Activated B cell treated with CpG ODN at 0.5 μM for 24 hours (primary cell): Measurements from ENCODE around the gene MRPS34. TPM values are rescaled to one million over a fixed set of nuclear protein-coding genes. Genes with fewer than 3 reads are reported as not detected.

Experiments
- ATAC-seq: fragments of 200-7000 bp; cut with Tn5 transposase; one replicate; pipeline ENCODE4 v1.10.0; 2021; ENCODE audit warnings: low read depth, mild to moderate bottlenecking, moderate library complexity
- CTCF ChIA-PET: fragments of 350-600 bp; sonication (Branson Sonifier 250); formaldehyde crosslinking; loops from one replicate; lab custom pipeline; 2021; ENCODE audit warnings: antibody characterized with exemption; lab: Charles Lee
- POLR2A ChIA-PET: fragments of 350-600 bp; sonication (Branson Sonifier 250); formaldehyde crosslinking; loops from one replicate; lab custom pipeline; 2021; ENCODE audit warnings: antibody characterized with exemption; lab: Charles Lee
- DNase-seq: peaks from one replicate; pipeline ENCODE4 v3.0.0; 2022
- H3K27ac Mint-ChIP-seq: one replicate; pipeline ENCODE4 v1.8.0; 2020; ENCODE audit warnings: mixed read lengths
- H3K27me3 Mint-ChIP-seq: one replicate; pipeline ENCODE4 v1.8.0; 2021; ENCODE audit warnings: mixed read lengths
- H3K36me3 Mint-ChIP-seq: one replicate; pipeline ENCODE4 v1.8.0; 2021; ENCODE audit warnings: low read depth, mixed read lengths
- H3K4me1 Mint-ChIP-seq: one replicate; pipeline ENCODE4 v1.8.0; 2021; ENCODE audit warnings: mixed read lengths
- H3K4me3 Mint-ChIP-seq: one replicate; pipeline ENCODE4 v1.8.0; 2020; ENCODE audit warnings: mild to moderate bottlenecking, mixed read lengths
- H3K9me3 Mint-ChIP-seq: one replicate; pipeline ENCODE4 v1.8.0; 2020; ENCODE audit warnings: mixed read lengths
- intact Hi-C: fragments of 100-400 bp; cut with micrococcal nuclease; formaldehyde crosslinking; loops from one replicate; pipeline ENCODE4 v1.15.1; 2024
- total RNA-seq: library from RNA; stranded (reverse); gene quantifications from 2 replicates; pipeline ENCODE4 v1.2.3, GENCODE V29; 2022
- TF ChIP-seq, protein P1 (sequence below): fragments of 200-600 bp; IDR thresholded peaks from one replicate; pipeline ENCODE4 v1.8.0; 2022; ENCODE audit warnings: antibody characterized with exemption, mild to moderate bottlenecking

The MRPS34 gene
- total RNA-seq, 1 donor from 2014 or later: 60.9 TPM

DNA sequence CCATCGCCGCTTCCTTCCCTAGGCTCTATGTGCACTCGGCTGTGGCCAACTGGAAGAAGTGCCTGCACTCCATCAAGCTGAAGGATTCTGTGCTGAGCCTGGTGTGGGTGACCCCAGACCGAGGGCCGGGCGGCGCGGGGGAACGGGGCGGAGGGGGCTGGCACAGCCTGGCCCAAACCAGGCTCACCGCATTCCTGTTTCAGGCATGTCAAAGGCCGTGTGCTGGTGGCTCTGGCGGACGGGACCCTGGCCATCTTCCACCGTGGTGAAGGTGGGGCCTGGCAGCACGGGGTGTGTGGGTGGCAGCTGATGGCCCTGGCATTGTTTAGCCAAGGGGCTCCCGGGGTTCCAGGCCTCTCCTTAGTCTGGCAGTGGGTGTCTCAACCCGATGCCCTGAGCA, 6.2 kb downstream of the MRPS34 start:
- CTCF ChIA-PET: no interaction called here
- TF ChIP-seq, protein P1, sequence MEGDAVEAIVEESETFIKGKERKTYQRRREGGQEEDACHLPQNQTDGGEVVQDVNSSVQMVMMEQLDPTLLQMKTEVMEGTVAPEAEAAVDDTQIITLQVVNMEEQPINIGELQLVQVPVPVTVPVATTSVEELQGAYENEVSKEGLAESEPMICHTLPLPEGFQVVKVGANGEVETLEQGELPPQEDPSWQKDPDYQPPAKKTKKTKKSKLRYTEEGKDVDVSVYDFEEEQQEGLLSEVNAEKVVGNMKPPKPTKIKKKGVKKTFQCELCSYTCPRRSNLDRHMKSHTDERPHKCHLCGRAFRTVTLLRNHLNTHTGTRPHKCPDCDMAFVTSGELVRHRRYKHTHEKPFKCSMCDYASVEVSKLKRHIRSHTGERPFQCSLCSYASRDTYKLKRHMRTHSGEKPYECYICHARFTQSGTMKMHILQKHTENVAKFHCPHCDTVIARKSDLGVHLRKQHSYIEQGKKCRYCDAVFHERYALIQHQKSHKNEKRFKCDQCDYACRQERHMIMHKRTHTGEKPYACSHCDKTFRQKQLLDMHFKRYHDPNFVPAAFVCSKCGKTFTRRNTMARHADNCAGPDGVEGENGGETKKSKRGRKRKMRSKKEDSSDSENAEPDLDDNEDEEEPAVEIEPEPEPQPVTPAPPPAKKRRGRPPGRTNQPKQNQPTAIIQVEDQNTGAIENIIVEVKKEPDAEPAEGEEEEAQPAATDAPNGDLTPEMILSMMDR: no peak
- intact Hi-C loops: no loop called here
- H3K36me3 Mint-ChIP-seq: peaks cover 54% of the 10 kb centered on the region
- H3K4me1 Mint-ChIP-seq: peaks cover 9% of the 10 kb centered on the region
- no peaks in the 10 kb centered on the region for H3K9me3 Mint-ChIP-seq
- H3K27ac Mint-ChIP-seq: no peak overlapping the region
- no peaks in the 10 kb centered on the region for H3K27me3 Mint-ChIP-seq
- DNase-seq (no peak), ATAC-seq (no peak)
- POLR2A ChIA-PET: no interaction called here
- H3K4me3 Mint-ChIP-seq: no peak overlapping the region

DNA sequence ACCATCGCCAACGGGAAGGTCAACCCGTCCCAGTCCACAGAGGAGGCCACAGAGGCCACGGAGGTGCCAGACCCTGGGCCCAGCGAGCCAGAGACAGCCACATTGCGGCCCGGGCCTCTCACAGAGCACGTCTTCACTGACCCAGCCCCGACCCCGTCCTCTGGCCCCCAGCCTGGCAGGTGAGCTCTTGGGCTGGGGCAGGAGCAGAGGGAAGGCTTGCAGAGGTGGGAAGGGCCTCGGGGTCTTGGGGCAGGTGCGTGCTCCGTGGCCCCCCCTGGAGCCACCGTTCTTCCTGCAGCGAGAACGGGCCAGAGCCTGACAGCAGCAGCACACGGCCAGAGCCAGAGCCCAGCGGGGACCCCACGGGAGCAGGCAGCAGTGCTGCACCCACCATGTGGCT, 6.7 kb downstream of the MRPS34 start:
- Mint-ChIP-seq H3K4me3 (no peak overlapping the region), H3K9me3 (no peaks in the 10 kb centered on the region), H3K4me1 (peaks cover 9% of the 10 kb centered on the region), H3K36me3 (peaks cover 58% of the 10 kb centered on the region), H3K27ac (no peak overlapping the region), H3K27me3 (no peaks in the 10 kb centered on the region)
- intact Hi-C loops: no loop called here
- DNase-seq (no peak), ATAC-seq (no peak)
- CTCF ChIA-PET: no interaction called here
- POLR2A ChIA-PET: no interaction called here
- TF ChIP-seq, protein P1: no peak

DNA sequence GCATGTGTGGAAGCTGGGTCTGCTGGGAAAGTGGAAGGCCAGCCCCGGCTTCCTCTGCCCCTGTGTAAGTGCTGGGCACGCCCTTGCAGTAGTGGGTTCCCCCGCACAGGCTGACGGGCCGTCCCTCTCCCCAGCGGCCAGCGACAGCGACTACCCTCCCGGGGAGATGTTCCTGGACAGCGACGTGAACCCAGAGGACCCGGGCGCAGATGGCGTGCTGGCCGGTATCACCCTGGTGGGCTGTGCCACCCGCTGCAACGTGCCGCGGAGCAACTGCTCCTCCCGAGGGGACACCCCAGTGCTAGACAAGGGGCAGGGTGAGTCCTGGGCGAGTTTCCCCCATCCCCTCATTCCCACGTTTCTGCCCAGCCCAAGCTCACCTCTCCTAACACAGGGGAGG, 7.1 kb downstream of the MRPS34 start:
- no peaks in the 10 kb centered on the region for H3K27me3 Mint-ChIP-seq
- intact Hi-C loops: no loop called here
- ChIA-PET POLR2A (no interaction called here), CTCF (no interaction called here)
- H3K4me3 Mint-ChIP-seq: no peak overlapping the region
- H3K4me1 Mint-ChIP-seq: peaks cover 9% of the 10 kb centered on the region
- TF ChIP-seq, protein P1: no peak
- ATAC-seq: no peak
- H3K27ac Mint-ChIP-seq: no peak overlapping the region
- no peak for DNase-seq
- H3K9me3 Mint-ChIP-seq: no peaks in the 10 kb centered on the region
- peaks cover 62% of the 10 kb centered on the region for H3K36me3 Mint-ChIP-seq

DNA sequence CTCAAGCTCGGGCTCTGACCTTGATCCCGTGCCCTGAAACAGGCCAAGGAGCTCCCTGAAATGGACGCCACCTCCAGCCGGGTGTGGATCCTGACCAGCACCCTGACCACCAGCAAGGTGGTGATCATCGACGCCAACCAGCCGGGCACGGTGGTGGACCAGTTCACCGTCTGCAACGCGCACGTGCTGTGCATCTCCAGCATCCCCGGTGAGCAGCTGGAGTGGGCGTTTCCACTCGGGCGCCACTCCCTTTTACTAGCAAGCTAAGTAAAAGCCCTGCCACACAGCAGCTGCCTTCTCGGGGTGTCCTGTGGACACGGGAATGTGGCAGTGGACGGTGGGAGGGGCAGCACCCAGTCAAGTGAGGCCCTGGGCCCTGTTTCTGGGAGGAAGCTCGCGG, 8.0 kb downstream of the MRPS34 start:
- ChIA-PET POLR2A (interaction anchor here (1.4 kb wide), 1 partner anchor 18 kb away, joined by 3 read pairs; the partner anchor contains the start of genes NUBP2 and SPSB3), CTCF (no interaction called here)
- TF ChIP-seq, protein P1: no peak

DNA sequence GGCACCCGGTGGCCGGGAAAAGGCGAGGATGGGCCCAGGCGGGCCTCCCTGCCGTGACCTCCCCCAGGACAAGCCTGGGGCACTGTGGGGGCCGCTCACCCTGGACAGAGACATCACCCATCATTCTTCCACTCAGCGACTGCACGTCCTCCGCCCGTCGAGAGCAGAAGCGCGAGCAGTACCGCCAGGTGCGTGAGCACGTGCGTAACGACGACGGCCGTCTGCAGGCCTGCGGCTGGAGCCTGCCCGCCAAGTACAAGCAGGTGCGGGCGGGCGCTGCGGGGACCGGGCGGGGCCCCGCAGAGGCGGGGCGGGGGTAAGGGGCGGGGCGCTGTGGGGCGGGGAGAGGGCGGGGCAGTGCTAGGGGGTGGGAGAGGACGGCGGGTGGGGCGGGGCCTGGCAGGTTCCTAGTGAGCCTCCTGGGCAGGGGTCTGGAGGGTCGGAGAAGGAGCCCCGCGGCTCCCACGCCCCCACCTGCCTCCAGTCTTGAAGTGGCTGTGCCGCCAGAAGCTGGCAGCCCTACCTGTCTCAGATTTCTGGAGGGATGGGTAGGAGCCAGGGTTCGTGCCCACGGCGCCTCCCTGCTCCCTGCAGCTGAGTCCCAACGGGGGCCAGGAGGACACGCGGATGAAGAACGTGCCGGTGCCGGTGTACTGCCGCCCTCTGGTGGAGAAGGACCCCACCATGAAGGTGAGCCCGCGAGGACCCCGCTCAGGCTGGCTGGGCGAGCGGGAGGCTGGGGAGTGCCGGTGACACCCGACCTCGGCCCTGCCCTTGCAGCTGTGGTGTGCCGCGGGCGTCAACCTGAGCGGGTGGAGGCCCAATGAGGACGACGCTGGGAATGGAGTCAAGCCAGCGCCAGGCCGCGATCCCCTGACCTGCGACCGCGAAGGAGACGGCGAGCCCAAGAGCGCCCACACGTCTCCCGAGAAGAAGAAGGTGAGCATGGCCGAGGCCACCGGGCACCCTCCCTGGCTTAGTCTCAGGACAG, 9.1 kb downstream of the MRPS34 start:
- POLR2A ChIA-PET: interaction anchor here (1.4 kb wide), 1 partner anchor 19 kb away, joined by 3 read pairs; the partner anchor contains the start of genes NUBP2 and SPSB3
- H3K4me1 Mint-ChIP-seq: no peaks in the 10 kb centered on the region

More for the DNA sequence above, 8.0 kb downstream of the MRPS34 start:
- Mint-ChIP-seq H3K27me3 (no peaks in the 10 kb centered on the region), H3K4me1 (peaks cover 2% of the 10 kb centered on the region), H3K27ac (no peak overlapping the region), H3K9me3 (no peaks in the 10 kb centered on the region), H3K36me3 (peaks cover 68% of the 10 kb centered on the region), H3K4me3 (no peak overlapping the region)
- no peak for ATAC-seq
- intact Hi-C loops: no loop called here
- DNase-seq: no peak

More for the DNA sequence above, 9.1 kb downstream of the MRPS34 start:
- no peak overlapping the region for H3K4me3 Mint-ChIP-seq
- TF ChIP-seq, protein P1: no peak
- intact Hi-C loops: no loop called here
- H3K27ac Mint-ChIP-seq: no peak overlapping the region
- H3K27me3 Mint-ChIP-seq: no peaks in the 10 kb centered on the region
- no peaks in the 10 kb centered on the region for H3K9me3 Mint-ChIP-seq
- no peak for DNase-seq
- CTCF ChIA-PET: interaction anchor here (0.6 kb wide), 1 partner anchor 9 kb away, joined by 3 read pairs; the partner anchor contains the start of genes EME2 and MRPS34
- H3K36me3 Mint-ChIP-seq: peaks cover 66% of the 10 kb centered on the region
- ATAC-seq: no peak
